Right lobe of liver (tissue), 6 donors: ENCODE results near the gene INPP4B. TPM values are rescaled to one million over a fixed set of nuclear protein-coding genes. Genes with fewer than 3 reads are reported as not detected.

Source experiments
- ATAC-seq, 4 donors: fragments of 200-7000 bp; cut with Tn5 transposase; one replicate each; pipeline ENCODE4 v1.9.1; 2020; ENCODE audit warnings: mild to moderate bottlenecking in 4 of 4, moderate library complexity in 4 of 4
- DNase-seq, 3 donors: peaks; one replicate each; pipeline ENCODE4 v3.0.0-alpha.2; 2020
- H3K27ac ChIP-seq, 3 donors: fragments of 200-600 bp; one replicate each; pipeline ENCODE4 v1.8.0; 2022
- H3K27me3 ChIP-seq, 2 donors: fragments of 200-600 bp; one replicate each; pipeline ENCODE4 v1.8.0; 2022
- H3K36me3 ChIP-seq, 4 donors: fragments of 200-600 bp; sonication (generic) in 1 of 4; one replicate each; pipeline versions ENCODE4 v1.5.1 to v1.8.0; 2017 to 2022; ENCODE audit warnings: control low read depth in 1 of 4
- H3K4me1 ChIP-seq, 4 donors: fragments of 200-600 bp; sonication (generic) in 1 of 4; one replicate each; pipeline versions ENCODE4 v1.5.1 to v1.8.0; 2017 to 2022; ENCODE audit warnings: control low read depth in 1 of 4
- H3K4me3 ChIP-seq, 3 donors: fragments of 200-600 bp; one replicate each; pipeline ENCODE4 v1.8.0; 2022
- H3K9me3 ChIP-seq, 4 donors: fragments of 200-600 bp; sonication (generic) in 1 of 4; one replicate each; pipeline versions ENCODE4 v1.5.1 to v1.8.0; 2017 to 2022; ENCODE audit warnings: control low read depth in 1 of 4
- POLR2A ChIP-seq: fragments of 450-650 bp; IDR thresholded peaks from one replicate; pipeline ENCODE4 v1.6.1; 2017; ENCODE audit warnings: antibody characterized with exemption, mild to moderate bottlenecking
- WGBS: methylation state at CpG from one replicate; pipeline ENCODE4 v1.1.6; 2018; ENCODE audit warnings: low coverage, low lambda C conversion rate; ENCODE audit not compliant: insufficient coverage; ENCODE audit errors: missing lambda C conversion rate; 5-methylcytosine and 5-hydroxymethylcytosine counted together
- intact Hi-C, 2 donors: fragments of 100-400 bp; cut with DNase I; formaldehyde crosslinking; loops; one replicate each; pipeline versions ENCODE4 v1.11.2 to v1.14.1; 2022
- total RNA-seq, 6 experiments: library from RNA; depleted of rRNA in 2 of 6; stranded (reverse); fragments of >200 nt in 2 of 6; fragmentation: NEBNext Ultra II Directional in 3 of 6; extraction: Animal tissue kit (Norgen Biotek cat#: 25700) in 3 of 6; gene quantifications; one replicate each; pipeline versions ENCODE4 v1.1.0 to v1.2.4, GENCODE V29; 2016 to 2023
- TF ChIP-seq, protein P1 (sequence below), 4 donors: fragments of 200-600 bp in 3 of 4; fragments of 450-650 bp in 1 of 4; IDR thresholded peaks; one replicate each; pipeline versions ENCODE4 v1.5.1 to v1.8.0; 2016 to 2022; ENCODE audit warnings: antibody characterized with exemption in 4 of 4, mild to moderate bottlenecking in 2 of 4
- donor health status: DM: no; HTN: yes; CAD: no.
- donor health status: DM: no; HTN: no; CAD: no.
- donor health status: DM: no; HTN: no; CAD: no.
- donor health status: DM: no; HTN: yes; CAD: no.
- donor health status: DM: no; HTN: yes; CAD: no.

INPP4B gene
- total RNA-seq, 6 experiments from 2014 or later, result 0.73 to 5.0 (median 1.6) TPM

DNA sequence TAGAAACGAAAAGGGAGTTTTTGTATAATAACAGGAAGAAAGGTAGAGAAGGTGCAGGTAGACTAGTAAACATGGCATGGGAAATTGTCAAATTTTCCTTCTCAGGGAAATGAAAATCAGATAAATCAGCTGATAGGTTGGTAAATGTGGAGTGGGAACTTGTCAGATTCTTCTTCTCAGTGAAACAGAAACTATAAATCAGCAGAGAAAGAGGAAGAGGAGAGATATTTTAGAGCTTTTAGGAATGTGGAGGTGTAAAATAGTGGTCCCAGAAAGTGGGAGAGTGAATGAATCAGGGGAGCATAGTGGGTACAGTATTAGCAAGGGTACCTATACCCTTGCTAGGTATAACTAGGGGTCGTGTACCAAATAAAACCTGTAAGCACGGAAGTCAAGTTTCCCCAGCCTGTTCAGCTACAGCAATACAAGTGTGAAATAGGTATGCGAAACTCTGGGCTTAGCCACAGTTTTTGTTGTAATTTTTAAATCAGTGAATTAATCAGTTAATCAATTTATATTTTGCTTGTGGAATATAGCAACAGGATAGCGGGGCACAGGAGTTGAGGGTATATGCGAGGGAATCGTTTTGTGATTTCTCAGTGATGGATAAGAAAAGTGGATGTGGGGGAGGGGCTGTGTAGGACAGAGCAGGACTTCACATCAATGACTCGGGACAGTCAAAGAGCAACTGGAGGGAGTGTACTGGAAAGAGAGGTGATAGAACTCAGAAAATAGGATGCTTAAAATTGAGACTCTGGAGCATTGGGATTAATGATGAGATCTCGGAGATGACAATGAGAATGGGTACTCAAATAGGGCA lies 561.5 kb downstream of the INPP4B start:
- no peak for TF ChIP-seq POLR2A
- TF ChIP-seq, protein P1, sequence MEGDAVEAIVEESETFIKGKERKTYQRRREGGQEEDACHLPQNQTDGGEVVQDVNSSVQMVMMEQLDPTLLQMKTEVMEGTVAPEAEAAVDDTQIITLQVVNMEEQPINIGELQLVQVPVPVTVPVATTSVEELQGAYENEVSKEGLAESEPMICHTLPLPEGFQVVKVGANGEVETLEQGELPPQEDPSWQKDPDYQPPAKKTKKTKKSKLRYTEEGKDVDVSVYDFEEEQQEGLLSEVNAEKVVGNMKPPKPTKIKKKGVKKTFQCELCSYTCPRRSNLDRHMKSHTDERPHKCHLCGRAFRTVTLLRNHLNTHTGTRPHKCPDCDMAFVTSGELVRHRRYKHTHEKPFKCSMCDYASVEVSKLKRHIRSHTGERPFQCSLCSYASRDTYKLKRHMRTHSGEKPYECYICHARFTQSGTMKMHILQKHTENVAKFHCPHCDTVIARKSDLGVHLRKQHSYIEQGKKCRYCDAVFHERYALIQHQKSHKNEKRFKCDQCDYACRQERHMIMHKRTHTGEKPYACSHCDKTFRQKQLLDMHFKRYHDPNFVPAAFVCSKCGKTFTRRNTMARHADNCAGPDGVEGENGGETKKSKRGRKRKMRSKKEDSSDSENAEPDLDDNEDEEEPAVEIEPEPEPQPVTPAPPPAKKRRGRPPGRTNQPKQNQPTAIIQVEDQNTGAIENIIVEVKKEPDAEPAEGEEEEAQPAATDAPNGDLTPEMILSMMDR (IDR thresholded peaks at IDR 0.05), result no peak
- Histone ChIP-seq H3K27me3 (no peaks in the 10 kb centered on the region), H3K36me3 (no peaks in the 10 kb centered on the region), H3K9me3 (no peaks in the 10 kb centered on the region), H3K4me1 (no peaks in the 10 kb centered on the region), H3K4me3 (no peak overlapping the region), H3K27ac (no peak overlapping the region)
- DNase-seq (no peak), ATAC-seq (no peak)
- 65% methylated on average over 9 of the region's 9 CpGs for WGBS
- intact Hi-C loops, result no loop called here

DNA sequence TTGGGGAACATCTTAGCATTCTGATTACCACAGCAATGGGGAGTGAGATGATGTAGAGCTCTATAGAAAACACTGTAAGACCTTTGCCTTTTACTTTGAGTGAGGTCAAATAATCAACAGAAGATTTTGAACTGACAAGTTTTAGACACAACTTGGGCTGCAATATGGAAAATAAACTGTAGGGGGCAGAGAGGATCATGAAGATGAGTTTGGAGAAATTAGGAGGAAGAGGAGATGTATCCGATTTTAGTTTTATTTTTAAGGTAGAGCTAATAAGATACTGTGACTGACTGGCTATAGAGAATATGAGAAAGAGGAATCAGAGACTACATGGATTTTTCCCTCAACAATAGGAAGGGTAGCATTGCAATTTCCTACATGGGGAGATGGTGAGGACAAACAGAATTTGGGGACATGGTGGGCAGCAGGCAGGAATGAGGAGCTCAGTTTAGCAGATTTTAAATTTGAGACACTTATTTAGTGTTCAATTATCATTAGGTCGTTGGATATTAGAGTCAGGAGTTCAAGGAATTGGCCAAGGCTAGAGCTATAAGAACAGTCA lies 563.1 kb downstream of the INPP4B start:
- ATAC-seq (no peak), DNase-seq (no peak)
- no peaks in the 10 kb centered on the region for H3K27me3 ChIP-seq
- no peaks in the 10 kb centered on the region for H3K9me3 ChIP-seq
- 18% methylated on average over 2 of the region's 2 CpGs for WGBS
- TF ChIP-seq, protein P1 (IDR thresholded peaks at IDR 0.05), result peak; percentile 26 to 45 (median 37)
- TF ChIP-seq POLR2A, result no peak
- H3K4me3 ChIP-seq, result no peak overlapping the region
- no peaks in the 10 kb centered on the region for H3K36me3 ChIP-seq
- intact Hi-C loops, result no loop called here
- no peaks in the 10 kb centered on the region for H3K4me1 ChIP-seq
- no peak overlapping the region for H3K27ac ChIP-seq

DNA sequence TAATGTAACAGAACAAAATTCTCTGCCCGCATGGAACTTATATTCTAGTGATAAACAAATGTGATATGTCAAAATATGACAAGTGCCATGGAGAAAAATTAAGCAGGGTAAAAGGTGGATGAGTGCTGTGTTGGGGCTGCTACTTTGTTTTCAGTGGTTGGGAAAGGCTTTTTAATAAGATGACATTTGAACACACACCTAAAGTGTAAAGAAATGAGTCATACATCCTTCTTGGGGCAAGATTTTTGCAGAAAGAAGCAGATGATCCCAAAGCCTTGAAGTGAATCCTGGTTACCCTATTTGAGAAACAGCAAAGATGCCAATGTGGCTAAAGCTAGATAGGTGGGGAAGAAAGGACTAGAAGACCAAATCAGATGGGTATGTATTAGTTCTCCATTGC lies 564.1 kb downstream of the INPP4B start:
- Histone ChIP-seq H3K36me3 (no peaks in the 10 kb centered on the region), H3K4me1 (no peaks in the 10 kb centered on the region), H3K4me3 (no peak overlapping the region), H3K9me3 (no peaks in the 10 kb centered on the region), H3K27me3 (no peaks in the 10 kb centered on the region), H3K27ac (no peak overlapping the region)
- intact Hi-C loops, result no loop called here
- TF ChIP-seq, protein P1 (IDR thresholded peaks at IDR 0.05), result no peak
- no peak for TF ChIP-seq POLR2A
- ATAC-seq, result no peak
- WGBS, result 63% methylated on average over 1 of the region's 1 CpG
- no peak for DNase-seq

DNA sequence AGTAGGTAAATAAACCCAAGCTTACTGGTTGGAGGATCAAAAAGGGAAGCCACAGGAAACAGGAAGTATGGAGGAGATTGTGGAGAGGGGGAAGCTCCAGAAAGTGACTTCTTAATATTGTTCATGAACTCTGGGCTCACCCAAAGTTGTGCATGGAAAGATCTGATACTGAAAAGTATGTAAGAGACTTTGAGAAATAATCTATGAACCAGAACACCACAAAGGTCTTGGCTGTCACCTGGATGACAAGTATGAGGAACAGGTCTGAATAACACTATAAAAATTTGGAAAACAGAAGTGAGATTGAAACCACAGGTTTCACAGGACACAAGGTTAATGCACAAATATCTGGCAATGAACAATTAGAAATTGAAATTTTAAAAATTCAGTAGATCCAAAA lies 567.4 kb downstream of the INPP4B start:
- intact Hi-C loops, result no loop called here
- ATAC-seq (no peak), DNase-seq (no peak)
- no peaks in the 10 kb centered on the region for H3K27me3 ChIP-seq
- no peaks in the 10 kb centered on the region for H3K36me3 ChIP-seq
- H3K9me3 ChIP-seq, result no peaks in the 10 kb centered on the region
- H3K27ac ChIP-seq, result no peak overlapping the region
- no peak overlapping the region for H3K4me3 ChIP-seq
- H3K4me1 ChIP-seq, result no peaks in the 10 kb centered on the region
- no peak for TF ChIP-seq POLR2A
- TF ChIP-seq, protein P1 (IDR thresholded peaks at IDR 0.05), result no peak
